Iris pigment epithelial cell (primary cell): Measurements from ENCODE around the gene LRMDA.
"Not testable (repeated sequence)": the region's sequence is repeated elsewhere in the genome, so short reads cannot be mapped to it uniquely, and the experiment has no call there.

Experiments used
- DNase-seq: peaks from one replicate; pipeline ENCODE4 v3.0.0-alpha.2; 2011; ENCODE audit warnings: low read depth

The LRMDA gene

GRCh38 chr10:76051007-76051936 lies 619.8 kb downstream of the LRMDA start:
- no peak for DNase-seq

GRCh38 chr10:76052682-76053503 lies 621.5 kb downstream of the LRMDA start:
- no peak for DNase-seq

- DNase-seq, result no peak
Measured at GRCh38 chr10:76055466-76055865, 624.0 kb downstream of the LRMDA start.

GRCh38 chr10:76055963-76056362 lies 624.5 kb downstream of the LRMDA start:
- no peak for DNase-seq

GRCh38 chr10:76060993-76061392 lies 629.6 kb downstream of the LRMDA start:
- DNase-seq, result not testable (repeated sequence)

DNA sequence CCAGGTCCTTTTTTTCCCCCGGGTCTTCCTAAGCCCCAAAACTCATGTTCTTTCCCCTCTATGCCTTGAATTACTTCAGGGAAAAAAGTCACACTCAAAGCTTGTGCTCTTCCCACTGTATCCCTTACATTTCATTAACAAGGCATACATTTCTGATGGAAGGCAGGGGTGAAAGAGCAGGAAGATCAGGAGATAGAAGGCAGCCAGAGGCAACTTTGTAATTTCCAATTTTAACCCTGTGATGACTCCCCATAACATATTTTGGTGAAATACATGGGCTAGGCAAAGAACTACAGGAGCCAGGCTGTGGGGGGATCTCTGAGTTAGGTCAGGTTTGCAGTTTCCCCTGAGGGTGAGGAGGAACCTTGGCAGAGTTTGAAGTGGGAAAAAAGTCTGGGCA lies 635.0 kb downstream of the LRMDA start:
- DNase-seq, result no peak

DNA sequence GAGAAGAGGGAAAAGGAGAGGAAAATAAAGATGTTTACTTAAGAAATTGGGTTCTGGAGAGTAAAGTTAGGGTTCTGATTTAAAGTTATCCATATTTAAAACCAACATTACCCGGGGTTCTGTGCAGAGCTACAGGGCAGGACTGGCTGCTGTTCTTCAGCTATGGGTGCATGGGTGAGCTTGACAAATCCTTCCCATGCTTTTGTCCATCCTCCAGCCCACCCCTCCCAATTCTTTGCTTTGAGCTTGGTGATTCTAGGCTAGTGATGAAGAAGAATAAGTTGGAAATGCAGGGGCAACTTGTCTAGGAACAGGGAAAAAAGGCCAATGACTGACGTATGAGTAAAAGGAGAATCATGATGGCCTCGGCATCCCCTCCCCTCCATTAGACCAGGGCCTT lies 636.0 kb downstream of the LRMDA start:
- no peak for DNase-seq

- no peak for DNase-seq
Measured at GRCh38 chr10:76068856-76069255, 637.4 kb downstream of the LRMDA start.

- DNase-seq, result no peak
Measured at GRCh38 chr10:76070916-76071315, 639.5 kb downstream of the LRMDA start.

- no peak for DNase-seq
Measured at GRCh38 chr10:76071653-76072365, 640.4 kb downstream of the LRMDA start.

- no peak for DNase-seq
Measured at GRCh38 chr10:76072384-76072783, 641.0 kb downstream of the LRMDA start.

DNA sequence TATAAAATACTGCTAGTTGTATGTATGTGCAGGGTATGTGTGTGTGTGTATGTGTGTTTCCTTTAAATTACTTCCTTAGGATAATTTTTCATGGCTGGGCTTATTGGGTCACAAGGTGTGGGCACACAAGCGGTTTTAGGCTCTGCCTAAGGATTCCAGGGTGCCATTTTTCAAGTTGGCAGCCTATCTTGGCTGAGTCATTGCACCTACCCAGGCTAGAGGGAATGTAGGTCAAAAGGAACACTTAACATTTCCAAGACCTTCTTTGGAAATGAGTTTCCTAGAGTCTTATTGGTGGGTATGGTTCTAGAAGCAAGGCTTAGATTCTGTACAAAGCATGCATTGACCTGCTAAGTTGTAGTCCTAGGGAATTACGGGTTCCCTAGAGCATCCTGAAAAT lies 642.1 kb downstream of the LRMDA start:
- no peak for DNase-seq

GRCh38 chr10:76074659-76075058 lies 643.2 kb downstream of the LRMDA start:
- DNase-seq, result no peak

DNA sequence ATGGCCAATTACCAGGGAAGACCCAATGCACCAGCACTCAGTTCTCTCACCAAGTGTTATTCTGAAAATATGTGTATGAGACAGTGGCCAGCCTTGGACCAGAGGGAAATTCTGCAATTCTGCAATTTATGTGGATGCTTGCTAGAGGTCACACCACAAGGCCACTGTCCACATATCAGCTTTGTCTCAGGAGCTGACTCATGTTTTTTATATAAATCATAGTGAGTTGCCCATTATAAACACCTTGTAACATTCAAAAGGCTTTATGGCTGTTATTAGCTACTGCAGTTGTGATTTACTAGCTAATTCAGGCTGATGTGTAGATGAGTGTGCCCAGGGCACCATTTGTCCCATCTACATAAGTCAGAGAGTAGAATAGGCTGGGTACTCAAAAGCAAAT lies 649.0 kb downstream of the LRMDA start:
- peak; percentile 68 for DNase-seq

GRCh38 chr10:76080991-76081390 lies 649.6 kb downstream of the LRMDA start:
- DNase-seq, result peak; percentile 14

DNA sequence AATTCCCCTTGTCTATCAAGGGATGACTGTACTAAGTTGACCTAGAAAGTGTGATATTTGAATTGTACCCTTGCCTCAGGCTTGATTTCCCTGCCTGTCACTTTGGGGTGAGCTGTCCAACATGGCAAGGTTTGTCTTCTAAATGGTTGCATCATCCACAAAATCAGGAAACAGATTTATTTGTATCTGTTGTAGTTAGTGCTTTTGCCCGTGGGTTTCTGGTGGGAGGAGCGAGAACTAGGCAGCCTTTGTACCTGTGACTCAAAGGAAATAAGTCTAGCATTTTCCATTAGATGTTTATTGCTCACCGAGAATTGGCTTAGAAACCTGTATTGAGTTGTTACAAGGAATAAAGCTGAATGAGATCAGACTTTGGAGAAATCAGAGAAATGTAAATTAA lies 650.8 kb downstream of the LRMDA start:
- no peak for DNase-seq

- DNase-seq, result peak; percentile 55
Measured at GRCh38 chr10:76082956-76083355, 651.5 kb downstream of the LRMDA start.

DNA sequence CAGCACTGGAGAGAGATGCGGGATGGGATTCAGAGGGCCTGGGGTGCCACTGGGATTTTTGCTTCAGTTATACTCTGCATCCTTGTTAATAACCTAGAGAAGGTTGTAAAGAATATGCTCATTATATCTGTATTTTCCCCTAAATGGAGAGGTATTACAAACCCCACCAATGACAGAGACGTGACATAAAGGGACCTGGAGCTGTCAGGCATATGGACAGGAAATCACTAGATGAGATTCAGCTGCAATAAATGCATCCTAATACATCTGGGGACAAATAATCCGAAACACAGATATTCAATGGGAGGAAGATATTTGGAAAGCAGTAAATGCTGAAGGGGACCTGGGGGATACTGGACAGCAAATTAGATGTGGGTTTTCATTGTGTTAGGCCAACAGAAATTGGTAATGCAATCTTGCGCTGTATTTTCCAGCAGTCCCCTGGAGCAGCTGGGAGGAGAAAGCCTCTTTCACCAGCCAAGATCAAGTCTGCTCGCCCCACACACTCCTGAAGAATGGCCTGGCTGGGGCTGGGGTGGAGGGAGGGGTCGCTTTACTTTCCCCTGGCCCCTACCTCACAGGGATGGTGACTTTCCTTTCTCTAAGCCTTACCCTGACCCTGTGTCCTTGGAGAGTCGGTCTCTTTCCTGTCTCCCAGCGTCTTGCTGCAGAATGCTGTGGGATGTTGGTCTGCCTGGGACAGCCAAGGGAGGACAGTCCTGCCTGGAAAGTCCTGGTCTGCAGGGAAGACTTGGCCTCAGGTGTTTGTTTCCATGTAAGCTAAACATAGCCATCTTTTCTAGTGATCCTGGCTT lies 653.8 kb downstream of the LRMDA start:
- no peak for DNase-seq

DNA sequence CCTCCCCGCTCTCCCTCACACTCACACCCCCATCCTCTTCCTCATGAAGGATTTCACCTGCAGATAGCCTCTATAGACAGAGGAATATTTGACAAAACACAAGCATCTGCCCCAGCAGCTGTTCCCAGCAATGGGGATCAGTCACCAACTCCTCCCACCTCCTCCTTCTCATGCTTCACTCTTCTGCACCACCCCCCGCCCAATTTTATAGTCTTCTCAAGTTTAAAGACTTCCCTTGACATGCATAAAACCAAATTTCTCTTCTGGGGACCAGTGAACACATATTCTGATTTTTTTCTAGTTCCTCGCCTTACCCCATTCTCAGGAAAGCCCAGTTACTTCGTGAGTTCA lies 654.4 kb downstream of the LRMDA start:
- DNase-seq, result no peak

DNA sequence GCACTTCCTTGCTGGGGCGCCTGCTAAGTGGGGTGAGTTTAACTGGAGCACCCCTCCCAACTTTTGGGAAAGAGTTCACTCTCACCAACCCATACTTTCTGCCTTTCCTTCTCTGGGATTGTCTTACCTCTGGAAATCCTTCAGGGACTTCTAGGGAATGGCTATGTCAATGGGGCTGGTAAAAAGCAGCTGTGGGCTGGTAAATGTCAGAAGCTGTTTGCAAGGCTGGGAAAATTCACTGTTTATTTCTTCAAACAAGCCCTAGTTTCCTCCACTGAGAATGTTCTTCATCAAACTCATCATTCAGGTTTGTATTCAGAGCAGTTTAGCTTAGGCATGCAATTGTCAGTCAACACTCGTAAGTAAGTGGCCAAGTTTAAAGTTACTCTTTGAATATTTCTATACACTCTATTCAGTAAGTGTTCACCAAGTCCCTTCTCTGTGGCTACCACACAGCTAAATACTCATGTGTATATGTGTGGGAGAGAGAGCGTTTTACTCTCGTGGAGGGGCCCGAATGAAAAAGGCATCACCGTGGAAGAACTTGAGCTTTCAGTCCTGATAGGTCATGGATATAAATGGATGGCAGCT lies 654.8 kb downstream of the LRMDA start:
- DNase-seq, result no peak
